Activated T-helper 1 cell treated with Interleukin-2 at 50 U/mL for 16 hours (primary cell): ENCODE results near the gene SERINC2.

Experiments used
- DNase-seq: peaks from one replicate; pipeline ENCODE4 v3.0.0-alpha.2; 2020; ENCODE audit warnings: low read depth

The SERINC2 gene

DNA sequence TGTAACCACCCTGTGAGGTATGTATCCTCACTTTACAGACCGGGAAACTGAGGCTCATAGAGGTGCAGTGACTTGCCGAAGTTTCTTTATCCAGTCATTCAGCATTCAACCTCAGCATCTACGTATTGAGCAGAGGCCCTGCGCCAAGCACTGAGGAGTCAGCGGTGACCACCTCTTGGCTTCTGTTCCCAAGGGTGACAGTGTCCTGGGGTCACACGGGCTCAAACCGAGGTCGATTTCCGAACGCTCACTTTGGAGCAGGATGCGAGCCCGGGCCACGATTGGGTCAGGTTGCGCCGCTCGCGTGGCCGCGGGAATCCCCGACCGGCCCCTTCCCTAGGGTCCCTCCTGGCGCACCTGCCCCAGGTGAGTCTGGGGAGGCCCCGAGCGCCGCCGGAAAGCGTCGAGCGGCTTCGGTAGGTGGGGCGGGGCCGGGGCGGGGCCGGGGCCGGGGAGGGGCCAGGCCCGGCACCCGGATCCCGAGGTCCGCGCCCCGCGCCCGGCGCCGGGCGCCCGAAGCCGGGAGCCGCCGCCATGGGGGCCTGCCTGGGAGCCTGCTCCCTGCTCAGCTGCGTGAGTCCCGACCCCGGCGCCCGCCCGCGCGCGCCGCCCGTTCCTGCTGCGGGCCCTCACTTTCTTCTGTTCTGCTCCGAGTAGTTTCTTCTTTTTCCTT is at the start of gene SERINC2:
SERINC2 (plus strand) TSS at position 482 of the 673 bp plus-strand sequence; CDS start at position 535, 53 bp downstream.
- DNase-seq: no peak

DNA sequence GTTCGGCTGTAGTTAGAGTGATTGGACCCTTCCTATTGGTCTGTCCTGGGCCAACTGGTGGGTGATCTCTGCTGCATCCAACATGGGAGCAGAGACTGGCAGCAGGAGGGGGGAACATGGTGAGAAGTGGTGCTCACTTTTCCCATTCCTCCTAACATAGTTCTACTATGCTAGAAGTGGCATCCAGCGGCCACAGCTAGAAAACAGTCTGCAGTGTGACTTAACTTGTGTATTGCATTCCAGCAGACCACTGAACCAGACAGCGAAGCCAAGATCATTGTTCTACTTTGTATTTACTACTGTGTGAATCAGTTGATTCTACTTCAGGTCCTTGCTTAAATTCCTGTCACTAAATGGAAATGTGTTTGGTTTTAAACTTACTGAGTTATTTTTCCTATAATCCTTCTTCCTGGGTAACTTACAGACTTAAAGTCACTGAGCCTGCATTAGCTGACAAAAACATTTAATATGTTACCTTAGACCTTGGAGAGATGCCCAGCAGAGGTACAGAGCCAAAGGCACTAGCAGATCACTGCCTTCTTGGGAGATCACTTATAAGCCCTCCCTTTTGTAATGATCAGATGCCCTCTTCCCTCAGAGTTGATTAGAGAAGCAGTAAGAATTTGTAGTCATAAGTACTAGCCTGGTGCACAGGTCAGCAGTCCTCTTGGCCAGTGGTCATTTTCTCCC is 48.3 kb upstream of the SERINC2 start:
- DNase-seq: no peak

DNA sequence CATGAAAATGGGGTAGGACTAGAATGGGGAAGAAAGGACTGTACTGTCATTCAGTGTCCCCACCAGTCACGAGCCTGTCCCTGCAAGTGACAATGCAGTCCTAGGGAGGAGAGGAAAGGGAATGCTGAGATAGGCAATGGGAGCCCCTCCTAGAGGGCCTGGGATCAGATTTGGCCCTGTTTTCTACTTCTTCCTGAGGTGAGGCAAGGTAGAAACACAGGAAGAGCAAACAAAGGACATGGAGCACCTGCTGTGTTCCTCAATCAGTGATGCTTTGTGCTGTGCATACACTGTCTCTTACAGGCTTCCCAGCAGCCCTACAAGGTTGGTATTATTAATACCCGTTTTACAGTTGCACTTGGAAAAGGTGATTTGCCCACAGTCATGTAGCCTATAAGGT is 46.2 kb upstream of the SERINC2 start:
- no peak for DNase-seq

DNA sequence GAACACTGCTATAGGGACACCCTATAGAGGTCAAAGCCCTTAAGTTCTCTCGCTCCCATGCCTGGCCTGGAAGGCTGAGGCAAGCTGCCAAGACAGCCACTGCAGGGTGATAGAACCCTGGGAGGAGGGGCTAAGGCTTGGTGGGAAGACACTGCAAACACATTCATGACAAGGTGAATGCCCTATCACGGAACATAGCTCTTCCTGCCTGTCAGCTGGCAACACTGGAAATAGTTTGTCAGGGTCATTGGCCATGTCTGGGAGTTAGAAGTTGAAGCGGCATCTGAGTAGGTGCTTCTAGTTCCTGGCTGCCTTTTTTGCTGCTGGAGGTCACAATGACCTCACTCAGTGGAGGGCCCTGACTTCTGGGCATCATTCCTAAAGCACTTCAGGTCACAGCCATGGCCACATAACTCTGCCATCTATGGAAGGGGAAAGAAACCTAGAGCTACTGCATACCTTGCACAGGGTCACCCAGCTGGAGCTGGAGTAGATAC is 44.4 kb upstream of the SERINC2 start:
- no peak for DNase-seq

DNA sequence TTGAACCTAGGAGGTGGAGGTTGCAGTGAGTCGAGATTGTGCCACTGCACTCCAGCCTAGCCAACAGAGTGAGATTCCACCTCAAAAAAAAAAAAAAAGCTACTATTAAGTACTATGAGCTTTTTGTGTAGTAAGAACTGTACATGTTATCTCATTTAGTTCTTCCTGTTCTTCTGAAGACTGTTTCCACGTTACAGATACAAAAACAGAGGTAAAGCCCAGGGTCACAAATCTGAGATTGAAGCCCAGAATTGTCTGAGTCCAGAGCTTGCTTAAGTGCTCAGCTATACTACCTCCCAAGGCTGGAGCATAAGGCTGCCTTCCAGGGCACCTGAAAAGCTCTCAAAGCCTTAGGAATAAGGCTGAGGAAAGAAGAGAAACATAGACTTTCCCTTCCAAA is 43.0 kb upstream of the SERINC2 start:
- no peak for DNase-seq

DNA sequence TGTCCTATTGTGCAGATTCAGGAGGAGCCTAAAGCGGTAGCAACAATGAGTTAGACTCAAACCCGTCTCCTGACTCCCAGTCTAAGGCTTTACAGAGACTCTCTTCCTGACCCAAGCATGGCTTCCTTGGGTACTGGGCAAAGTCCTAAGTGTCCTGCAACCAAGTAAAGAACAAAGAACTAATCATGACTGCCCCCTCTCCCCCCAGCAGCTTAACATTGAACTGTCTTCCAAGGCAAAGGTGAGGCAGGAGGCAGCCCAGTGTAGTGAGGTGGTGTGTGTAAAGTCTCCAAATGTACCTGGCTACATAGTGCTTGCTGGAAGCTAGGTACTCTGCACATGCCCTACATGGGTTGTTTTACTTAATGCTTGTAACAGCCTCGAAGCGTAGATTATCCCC is 42.4 kb upstream of the SERINC2 start:
- no peak for DNase-seq

DNA sequence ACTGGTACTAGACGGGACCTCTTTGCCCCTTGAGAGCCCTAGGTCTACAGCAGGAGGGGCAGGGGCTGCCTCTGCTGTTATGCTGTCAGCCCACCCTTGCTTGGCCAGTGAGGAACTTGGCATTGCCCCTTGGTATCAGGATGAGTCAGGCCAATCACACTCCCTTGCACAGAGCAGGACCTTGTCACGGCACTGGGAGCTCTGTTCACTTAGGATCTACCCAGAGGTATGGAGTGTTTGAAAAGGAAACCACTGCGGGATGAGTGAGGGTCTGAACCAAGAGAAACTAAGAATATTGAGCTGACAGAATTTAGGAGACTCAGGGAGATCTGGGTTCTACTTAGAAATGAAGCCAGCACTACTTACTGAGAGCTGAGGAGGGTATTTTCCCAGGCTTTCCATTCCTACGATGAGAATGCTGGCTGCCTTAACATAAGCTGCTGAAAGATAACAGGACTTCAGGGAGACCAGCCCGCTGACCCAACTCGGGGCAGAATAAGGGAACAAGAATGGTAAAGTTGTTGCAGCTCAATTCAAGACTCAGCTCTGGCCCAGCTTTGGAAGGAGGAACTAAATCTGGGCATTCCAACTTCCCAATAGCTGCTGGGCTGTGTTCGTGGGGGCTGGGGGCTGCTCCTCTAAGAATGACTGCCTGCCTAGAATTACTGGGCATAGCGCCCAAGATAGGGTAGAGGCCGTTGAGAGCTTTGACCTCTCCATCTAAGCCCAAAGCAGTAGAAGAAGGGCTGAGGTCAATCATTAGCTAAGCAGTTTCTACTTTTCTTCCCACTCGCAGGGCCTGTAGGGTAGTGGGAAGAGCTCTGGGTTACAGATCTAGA is 41.7 kb upstream of the SERINC2 start:
- no peak for DNase-seq

DNA sequence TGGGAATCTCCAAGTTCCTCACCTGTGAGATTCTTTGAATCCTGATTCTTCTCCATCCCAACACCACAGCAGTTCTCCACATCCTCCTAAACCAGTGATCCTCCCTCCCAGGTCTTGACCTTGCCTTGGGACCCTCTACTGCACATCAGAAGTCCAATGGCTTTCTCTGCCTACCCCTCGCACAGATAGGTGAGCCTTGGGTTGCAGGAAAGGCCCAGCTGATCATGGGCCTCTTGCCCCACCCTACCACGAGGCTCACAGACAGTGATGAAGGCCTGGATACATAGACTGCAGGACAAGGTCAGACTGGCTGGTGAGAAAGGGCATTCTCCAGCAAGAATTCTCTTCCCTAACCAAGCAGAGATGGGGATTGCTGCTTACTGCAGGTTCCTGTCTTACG is 41.0 kb upstream of the SERINC2 start:
- no peak for DNase-seq

DNA sequence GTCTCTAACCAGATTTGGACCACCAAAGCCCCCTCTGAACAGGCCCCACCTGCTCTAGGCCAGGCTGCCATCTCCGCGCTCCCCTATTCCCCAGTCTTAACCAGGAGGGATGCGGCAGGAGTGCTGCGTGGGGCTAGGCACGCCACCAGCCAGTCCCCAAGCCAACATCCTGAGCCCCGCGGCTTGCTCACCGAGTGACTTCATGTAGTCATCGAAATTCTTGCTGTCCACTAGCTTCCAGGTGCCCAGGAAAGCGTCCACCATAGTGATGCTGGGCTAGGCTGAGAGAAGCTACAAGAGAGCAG is 40.3 kb upstream of the SERINC2 start:
- no peak for DNase-seq

DNA sequence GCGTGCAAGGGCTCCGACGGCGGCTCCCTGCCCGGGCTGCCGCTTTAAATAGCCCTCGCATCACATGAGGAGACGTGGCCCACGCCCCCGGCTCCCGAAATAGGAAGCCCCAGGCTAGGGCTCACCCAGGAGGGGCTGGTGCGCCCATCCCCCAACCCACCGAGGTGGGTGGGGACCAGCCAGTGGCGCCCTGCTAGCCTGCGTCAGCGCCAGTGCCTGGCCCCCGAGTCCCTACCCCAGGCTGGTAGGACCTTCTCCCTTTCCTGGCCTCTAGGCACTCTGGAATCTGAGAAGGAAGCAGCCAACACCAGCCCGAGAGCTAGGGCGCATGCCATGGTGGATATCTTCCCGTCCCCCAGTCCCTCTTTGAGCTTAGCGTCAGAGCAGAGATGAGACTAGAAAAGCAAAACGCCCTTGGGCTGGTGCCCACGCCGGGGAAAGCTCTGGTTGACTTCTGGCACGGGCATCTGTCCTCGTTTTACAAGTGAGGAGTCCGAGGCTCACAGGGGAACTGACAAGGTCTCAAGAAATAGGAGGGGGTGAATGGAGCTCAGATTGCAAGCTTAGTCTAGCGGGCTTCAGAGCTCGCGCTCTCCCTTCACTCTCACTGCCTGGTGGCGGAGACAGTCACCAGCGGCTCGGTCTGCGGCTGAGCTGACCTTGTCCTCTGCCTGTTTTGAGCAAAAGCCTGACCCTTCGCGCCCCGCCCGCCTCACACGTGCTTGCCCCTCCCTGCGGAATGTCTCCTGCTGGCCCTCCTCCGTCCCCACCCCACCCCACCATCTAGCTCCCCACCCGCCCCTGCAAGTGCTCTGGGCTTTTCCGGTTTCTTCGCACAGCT is 39.7 kb upstream of the SERINC2 start, which contains the start of gene FABP3:
FABP3 (minus strand) TSS at position 21 of the 841 bp plus-strand sequence. CDS start 62 bp downstream, outside the sequence.
- no peak for DNase-seq

DNA sequence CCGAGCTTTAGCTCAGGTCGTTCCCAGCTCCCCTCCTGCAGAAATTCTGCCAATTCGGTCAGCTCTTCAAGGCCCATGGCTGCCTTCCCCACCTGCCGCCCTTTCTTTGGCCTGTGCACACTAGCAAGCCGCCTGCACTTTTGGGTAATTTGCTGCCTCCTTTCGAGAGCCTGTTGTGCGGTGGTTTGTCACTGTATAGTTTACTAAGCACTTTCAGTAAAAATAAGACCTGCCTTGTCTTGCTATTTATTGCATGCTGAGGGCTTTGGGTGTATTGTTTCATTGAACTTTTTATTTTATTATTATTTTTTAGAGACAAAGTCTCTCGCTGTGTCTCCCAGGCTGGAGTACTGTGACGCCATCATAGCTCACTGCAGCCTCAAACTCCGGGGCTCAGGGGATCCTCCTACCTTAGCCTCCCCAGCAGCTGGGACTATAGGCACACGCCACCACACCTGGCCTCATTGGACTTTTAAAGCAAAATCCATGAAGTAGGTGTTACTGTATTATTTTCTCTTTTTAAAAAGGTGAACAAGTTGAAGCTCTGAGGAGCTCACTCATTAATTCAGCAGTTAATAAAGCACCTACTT is 39.0 kb upstream of the SERINC2 start:
- DNase-seq: no peak

DNA sequence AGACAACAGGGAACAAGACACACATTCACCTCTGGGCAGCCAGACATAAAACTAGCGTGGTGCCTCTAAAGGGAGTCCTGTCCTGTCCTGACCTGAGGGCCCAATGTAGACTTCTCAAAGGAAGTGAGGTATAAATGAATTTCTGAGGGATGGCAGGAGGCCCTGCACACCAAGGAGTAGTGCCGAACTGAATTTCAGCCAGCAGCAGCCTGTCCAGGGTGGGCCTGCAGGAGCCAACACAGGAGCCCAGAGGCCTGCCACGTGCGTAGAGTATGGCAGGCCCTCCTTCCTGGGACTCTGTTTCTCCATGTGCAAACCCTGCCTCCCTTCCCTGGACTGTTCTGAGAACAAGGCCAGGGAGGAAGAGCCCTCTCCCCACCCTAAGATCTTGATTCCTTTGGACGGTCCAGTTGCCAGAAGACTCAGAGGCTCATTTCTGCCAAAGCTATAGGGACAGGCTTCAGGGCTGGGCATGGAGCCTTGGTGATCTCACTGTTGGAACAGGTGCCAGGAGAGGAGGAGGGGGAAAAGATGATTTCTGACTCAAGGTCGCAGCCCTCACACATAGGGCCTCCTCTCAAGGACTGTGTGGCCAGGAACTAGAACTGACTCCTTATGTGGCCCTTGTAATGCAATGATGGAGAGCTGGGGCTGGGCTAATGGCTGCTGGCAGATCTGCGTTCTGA is 38.4 kb upstream of the SERINC2 start:
- DNase-seq: no peak

DNA sequence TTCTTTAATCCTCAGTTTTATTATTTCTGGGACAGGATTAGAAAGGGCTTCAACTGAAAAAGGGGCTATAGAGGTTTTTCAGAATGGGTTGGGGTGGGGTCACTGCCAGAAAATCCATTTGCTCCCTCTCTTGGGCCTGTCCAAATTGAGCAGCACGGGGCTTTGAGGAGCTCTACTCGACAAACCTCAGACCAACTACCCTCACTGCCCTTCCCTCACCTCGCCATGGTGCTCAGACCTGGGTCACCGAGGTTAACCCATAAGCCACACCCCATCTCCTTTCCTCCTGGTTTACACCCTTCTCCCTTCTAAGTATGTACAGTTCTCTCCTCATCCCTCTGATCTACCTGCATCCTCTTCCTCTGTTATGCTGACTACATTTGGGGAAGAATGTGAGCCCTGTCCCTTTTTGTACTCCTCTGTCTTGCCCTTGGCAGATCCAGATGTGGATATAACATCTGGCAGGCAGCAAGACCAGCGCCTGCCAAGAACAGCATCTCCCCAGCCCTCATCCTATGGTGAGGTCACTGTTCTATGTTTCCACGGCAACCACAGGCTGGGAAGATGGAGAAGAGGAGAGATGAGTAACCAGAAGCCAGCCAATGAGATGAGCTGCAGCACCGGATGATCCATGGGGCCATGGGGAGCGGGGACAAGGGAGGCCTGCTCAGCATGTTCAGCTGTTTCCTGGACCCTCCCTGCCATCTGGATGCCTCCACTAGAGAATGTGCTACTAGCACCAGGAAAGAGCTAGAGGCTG is 36.5 kb upstream of the SERINC2 start:
- no peak for DNase-seq

DNA sequence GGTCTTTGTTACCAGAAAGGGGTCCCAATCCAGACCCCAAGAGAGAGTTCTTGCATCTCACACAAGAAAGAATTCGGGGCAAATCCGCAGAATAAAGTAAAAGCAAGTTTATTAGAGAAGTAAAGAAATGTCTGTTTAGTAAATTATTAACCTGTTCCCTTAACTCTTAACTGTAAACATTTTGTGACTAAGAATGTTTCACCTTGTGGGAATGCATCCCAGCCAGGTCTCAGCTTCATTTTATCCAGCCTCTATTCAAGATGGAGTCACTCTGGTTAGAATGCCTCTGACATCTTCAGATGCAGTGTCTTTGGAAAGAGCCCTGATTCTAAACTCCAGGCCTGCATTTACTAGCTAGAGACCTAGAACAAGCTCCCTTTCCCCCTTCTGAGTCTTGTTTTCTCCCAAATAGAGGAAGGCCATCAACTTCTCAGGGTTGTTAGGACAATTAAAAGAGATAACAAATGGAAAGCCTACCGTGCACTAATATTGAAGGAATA is 35.6 kb upstream of the SERINC2 start:
- no peak for DNase-seq

DNA sequence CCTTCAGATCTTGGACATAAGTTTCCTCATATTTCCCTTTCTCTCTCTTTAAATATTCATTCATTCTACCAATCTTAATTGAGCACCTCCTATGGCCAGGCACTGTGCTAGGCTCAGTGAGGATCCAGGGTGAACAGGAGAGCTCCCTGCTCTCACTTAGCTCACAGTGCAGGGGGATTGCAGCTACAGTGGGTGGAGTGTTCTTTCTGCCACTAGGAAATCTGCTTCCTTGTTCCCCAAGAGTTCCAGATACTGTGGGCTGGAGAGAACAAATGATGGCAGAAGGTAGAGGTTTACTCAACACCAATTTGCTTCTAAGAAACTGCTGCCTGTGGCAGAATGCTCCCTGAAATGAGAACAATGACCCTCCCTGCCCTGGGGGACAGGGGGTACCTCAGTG is 35.0 kb upstream of the SERINC2 start:
- no peak for DNase-seq

DNA sequence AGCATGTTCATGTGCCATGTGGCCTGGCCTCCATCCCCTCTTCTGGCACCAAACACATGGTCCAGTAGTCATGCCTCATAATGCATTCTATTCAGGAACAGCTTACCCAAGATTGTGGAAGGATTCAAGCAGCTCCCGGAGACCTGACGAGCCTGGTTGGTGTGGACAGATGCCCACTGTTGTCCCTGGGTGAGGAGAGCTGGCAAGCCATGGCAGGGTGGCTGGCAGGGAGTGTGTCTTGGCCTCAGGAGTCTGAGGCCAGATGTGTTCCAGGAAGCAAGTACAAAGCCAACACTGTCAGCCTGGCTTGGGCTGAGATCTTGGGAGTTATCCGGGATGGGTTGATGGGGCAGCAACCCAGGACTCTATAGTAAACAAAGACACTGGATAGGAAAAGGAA is 32.8 kb upstream of the SERINC2 start:
- no peak for DNase-seq

DNA sequence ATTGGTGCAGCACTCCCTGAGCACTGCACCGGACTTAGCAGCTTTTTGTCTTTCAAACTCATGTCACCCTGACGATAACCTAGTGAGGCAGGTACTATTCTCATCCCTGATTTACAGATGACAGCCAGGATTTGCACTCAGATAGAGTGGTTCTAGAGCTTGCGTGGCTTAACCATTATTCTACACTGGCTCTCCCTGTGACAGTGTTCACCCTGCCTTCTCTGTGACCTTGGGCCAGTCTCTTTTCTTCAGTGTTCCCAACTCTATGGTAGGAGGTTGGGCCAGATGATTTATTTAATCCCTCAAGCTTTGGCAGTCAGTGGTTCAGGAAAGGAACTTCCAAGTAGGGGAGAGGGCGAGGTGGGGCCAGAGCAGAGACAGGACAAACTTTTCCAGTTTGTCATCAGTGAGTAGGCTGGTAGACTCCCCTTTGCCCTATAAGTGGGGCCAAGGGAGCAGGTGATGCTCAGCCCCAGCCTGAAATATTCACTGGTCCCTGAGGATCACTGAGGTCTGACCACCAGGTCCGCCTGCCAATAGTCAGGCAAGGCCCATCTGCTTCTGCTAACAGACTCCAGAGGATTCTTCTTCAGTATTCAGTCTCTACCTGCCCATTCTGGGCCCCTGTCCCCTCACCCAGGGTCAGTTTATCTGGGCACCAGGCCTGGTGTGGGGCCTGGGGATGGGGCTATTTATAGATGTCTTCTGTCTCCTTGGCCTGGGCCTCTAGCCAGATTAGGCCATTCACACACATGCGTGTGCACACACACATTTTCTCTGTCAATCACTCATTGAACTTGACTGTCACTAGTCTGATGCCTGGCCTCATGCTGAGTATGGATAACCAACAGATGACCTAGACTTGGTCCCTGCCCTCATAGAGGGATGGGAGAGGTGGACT is 31.4 kb upstream of the SERINC2 start:
- DNase-seq: no peak

DNA sequence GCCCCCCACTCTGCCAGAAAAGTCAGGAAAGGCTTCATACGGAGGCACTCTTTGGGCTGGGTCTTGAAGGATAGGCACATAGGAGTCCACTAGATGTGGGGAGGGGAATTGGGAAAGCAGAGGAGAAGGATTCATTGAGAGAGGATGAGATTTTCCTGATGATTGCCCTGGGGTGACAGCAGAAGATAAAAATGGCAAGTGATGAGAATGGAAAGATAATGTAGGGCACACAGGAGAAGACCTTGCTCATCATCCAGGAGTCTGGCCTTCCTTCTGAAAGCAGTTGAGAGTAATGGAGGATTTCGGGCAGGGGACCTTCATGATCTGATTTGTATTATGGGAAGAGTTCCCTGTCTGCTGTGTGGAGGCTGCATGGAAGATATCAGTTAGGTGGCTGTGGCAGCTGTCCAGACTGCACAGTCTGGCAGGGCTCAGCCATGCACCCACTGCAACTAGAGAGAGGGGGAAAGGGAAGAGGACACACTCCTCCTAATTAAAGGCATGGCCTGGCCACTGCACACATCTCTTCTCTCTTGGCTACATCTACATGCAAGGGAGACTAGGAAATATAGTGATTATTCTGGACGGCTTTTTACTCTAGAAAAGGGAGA is 30.5 kb upstream of the SERINC2 start:
- no peak for DNase-seq
